GM21360 (cell line): ENCODE measurements around the gene REV1.

Experiments
- ATAC-seq: cut with Tn5 transposase; IDR thresholded peaks from one replicate; pipeline ENCODE4 v1.9.1; 2021; ENCODE audit warnings: mild to moderate bottlenecking, moderate library complexity; ENCODE audit not compliant: unreplicated experiment

Gene REV1

GRCh38 chr2:99451280-99451679, 38.5 kb downstream of the REV1 start:
- no peak for ATAC-seq

- ATAC-seq: no peak
These were observed 39.6 kb downstream of the REV1 start for GRCh38 chr2:99450199-99450598.

- ATAC-seq: no peak
These were observed 41.3 kb downstream of the REV1 start for GRCh38 chr2:99448556-99448955.

DNA sequence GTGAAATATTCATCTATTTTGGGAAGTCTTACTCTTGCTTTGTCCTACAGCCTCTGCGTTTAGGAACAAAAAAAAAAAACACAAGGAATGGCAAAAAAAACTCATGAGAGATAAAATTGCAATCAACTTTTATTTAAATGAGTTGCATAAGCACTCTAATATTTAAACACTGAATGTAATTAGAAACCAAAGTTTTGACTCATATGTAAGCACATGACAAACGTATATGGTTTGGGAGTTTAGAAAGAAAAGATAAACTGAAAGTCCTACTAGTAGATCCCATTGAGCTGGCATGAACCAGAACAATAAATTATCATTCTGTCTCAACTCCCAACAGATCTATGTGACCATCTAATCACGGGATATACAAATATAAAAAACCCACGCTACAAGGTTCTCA, 44.8 kb downstream of the REV1 start:
- ATAC-seq: no peak

GRCh38 chr2:99444222-99444621, 45.6 kb downstream of the REV1 start:
- no peak for ATAC-seq

DNA sequence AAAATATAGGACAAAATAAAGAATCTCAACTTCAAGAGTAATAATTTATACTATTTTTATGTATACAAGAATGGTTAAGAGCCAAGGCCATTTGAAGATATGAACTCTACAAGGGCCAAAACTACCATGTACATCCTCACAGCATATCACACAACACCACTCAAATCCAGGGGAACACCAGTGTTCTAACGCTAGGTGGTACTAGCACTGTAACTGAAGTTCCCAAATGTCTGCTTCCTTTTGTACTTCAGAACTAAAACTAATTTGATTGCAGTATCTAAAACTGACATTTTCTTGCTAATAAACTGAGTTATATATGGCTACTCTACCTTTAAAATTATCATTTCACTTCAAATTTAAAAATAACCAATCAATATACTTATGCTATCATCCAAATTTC, 47.0 kb downstream of the REV1 start:
- no peak for ATAC-seq

DNA sequence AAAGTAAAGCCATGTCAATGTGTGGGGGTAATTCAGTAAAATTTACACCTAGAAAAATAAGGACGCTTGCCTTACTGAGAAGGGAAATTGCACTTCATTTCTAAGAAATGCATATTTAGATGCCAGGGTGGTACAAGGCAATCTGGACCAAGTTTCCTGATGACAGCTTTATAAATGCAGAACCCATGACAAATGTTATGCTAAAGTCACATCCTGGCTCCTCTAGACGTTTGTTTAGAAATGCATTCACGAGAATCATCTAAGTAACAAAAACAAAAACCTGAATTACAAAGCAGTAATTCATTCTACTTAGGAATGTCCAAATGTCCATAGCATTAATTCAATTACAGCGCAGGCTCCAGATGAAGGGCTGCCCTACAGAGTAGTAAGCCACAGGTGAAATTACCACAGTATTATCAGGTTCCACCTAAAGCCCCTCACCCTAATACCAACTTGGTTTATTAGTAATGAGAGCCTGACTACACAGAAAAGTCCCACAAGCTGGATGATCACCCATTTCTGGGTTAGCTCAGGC, 49.8 kb downstream of the REV1 start:
- no peak for ATAC-seq

DNA sequence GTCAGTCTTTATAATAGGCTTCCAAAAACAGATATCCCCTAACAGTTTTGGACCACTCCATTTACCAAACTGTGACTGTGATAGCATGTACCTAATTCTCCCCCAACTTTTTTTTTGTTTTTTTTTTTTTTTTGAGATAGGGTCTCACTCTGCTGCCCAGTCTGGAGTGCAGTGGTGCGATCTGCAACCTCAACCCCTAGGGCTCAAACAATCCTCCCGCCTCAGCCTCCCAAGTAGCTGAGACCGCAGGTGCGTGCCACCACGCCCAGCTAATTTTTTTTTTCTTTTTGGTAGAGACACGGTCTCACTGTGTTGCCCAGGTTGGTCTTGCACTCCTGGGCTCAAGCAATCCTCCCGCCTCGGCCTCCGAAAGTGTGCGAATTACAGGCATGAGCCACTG, 52.9 kb downstream of the REV1 start:
- no peak for ATAC-seq

DNA sequence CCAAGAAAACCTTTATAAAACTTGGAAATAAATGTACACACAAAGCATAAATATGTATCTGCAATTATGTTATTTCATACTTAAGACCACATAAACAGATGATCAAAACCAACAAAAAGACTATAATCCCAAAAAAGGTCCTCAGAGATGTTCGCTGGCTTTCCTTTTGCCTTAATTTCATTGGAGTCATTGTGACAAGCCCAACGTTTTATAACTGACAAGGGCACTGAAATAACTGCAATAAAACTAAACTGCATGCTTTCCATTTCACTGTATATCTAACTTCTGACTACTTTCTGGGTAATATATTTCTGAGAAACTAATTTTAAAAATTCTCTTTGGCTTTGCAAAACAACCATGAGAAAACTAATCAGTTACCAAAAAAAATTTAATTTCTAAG, 56.5 kb downstream of the REV1 start:
- no peak for ATAC-seq

DNA sequence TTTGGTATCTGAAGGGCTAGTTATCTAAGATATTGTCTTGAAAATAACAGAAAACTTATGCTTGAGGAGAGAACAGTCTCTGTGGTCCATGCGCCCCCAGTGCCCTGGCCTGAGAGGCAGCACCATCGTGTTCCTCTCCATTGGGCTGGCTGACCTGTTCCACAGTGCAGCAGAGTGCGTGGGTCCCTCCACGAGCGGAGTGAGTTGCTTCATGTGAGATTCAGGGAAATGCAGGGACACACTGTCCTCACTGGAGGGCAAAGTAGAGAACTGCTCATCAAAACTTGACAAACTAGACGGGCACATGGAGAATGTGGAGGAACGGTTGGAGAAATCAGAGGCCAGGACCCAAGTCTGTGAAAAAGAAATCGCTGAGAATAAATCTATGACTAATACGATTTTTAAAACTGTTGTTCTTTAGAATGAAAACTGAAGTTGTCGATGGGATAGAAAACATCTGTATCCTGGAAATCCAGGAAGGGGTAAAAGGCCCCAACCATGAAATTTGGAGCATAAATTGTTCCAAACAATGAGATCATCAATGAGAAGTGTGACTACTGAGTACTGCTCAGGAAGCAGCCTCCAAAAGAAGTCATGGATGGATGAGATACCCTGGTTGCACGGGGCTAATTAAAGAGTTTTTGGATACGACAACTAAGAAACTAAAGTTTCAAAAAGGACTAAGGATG, 58.1 kb downstream of the REV1 start:
- ATAC-seq: no peak

GRCh38 chr2:99430614-99431291, 59.1 kb downstream of the REV1 start:
- no peak for ATAC-seq

GRCh38 chr2:99425022-99425421, 64.8 kb downstream of the REV1 start:
- no peak for ATAC-seq

GRCh38 chr2:99424371-99424770, 65.4 kb downstream of the REV1 start:
- ATAC-seq: no peak

- no peak for ATAC-seq
These were observed 67.2 kb downstream of the REV1 start for GRCh38 chr2:99422599-99422998.

- no peak for ATAC-seq
These were observed 68.3 kb downstream of the REV1 start for GRCh38 chr2:99421469-99421868.

GRCh38 chr2:99420751-99421299, 69.0 kb downstream of the REV1 start:
- ATAC-seq: no peak

DNA sequence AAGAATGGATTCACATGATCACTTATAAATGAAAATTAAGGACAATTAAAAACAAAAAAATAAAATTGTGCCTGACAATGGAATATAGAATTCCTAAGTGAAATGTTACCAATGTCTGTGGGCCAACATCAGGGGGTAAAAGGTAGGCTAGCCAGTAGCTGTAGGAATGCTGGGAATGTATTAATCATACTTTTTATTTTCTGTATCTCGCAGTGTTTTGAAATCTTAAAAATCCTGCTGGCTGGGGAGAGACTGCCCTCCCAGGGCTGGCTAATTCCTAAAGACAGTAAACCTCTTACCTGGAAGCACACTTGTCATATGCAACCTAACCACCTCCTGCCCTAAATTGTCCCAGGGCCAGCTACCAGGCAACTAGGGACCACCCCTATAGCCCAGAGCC, 69.8 kb downstream of the REV1 start:
- no peak for ATAC-seq

DNA sequence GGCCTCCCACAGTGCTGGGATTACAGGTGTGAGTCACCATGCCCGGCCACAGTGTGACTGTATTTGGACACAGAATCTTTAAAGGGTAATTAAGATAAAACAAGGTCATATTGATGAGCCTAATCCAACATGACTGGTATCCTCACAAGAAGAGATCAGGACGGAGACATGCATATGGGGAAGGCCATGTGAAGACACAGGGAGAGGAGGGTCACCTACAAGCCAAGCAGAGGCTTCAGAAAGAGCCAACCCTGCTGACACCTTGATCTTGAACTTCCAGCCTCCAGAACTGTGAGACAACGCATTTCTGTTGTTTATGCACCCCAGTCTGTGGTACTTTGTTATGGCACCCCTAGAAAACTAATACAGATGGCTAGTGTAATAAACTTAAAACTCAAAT, 72.4 kb downstream of the REV1 start:
- no peak for ATAC-seq

GRCh38 chr2:99414566-99414965, 75.3 kb downstream of the REV1 start:
- ATAC-seq: no peak

GRCh38 chr2:99410276-99410675, 79.5 kb downstream of the REV1 start:
- no peak for ATAC-seq

DNA sequence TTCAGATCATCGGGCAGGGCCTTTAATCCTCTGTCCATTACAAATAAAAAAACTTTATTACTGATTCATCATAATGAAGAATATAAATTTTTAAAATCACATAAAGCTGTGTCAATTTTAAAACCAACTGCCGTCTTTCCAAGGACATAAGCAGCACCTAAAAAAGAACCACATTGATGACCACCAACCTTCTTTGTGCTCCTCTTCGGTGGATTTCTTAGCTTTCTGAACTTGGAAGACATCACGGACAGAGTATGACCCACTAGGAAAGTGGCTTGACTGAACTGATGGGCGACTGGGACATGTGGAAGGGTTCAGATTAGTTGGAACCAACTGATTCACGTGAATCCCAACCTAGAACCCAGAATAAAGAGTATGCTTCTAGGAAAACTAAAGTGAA, 83.7 kb downstream of the REV1 start:
- no peak for ATAC-seq
